NCI-H1417 (cell line): ENCODE results near the gene LIPG.
A peak's percentile ranks its signal among the peaks of the same experiment; 100 is the strongest.
"Not testable (repeated sequence)": the region's sequence is repeated elsewhere in the genome, so short reads cannot be mapped to it uniquely, and the experiment has no call there.

Experiments used
- DNase-seq, 3 experiments: peaks; one replicate each; lab custom pipeline; 2025; lab: John Stamatoyannopoulos, UW

The LIPG gene

GRCh38 chr18:49573835-49574234 lies 12.0 kb downstream of the LIPG start:
- no peak for DNase-seq

GRCh38 chr18:49579041-49579440 lies 17.2 kb downstream of the LIPG start:
- DNase-seq = not testable (repeated sequence)

DNA sequence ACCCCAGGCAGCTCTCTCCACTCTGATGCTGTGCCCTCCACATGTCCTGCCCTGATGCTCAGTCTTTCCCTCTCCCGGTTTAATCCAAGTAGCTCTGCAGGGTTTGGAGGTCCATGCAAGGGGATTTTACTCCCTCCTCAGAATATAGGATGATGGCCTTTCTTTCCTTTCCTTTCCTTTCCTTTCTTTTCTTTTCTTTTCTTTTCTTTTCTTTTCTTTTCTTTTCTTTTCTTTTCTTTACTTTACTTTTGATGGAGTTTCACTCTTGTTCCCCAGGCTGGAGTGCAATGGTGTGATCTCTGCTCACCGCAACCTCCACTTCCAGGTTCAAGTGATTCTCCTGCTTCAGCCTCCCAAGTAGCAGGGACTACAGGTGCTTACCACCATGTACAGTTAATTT lies 17.7 kb downstream of the LIPG start:
- not testable (repeated sequence) for DNase-seq

- DNase-seq = no peak
Observed at GRCh38 chr18:49580279-49580678, 18.4 kb downstream of the LIPG start.

DNA sequence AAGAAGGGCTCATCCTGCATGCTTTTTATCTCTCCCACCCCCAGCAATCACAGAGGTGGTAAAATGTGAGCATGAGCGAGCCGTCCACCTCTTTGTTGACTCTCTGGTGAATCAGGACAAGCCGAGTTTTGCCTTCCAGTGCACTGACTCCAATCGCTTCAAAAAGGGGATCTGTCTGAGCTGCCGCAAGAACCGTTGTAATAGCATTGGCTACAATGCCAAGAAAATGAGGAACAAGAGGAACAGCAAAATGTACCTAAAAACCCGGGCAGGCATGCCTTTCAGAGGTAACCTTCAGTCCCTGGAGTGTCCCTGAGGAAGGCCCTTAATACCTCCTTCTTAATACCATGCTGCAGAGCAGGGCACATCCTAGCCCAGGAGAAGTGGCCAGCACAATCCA lies 19.5 kb downstream of the LIPG start:
- DNase-seq = no peak

GRCh38 chr18:49582579-49582978 lies 20.7 kb downstream of the LIPG start:
- DNase-seq = no peak

- no peak for DNase-seq
Observed at GRCh38 chr18:49584394-49584793, 22.5 kb downstream of the LIPG start.

GRCh38 chr18:49584951-49585350 lies 23.1 kb downstream of the LIPG start:
- not testable (repeated sequence) for DNase-seq

GRCh38 chr18:49585781-49586663 lies 24.2 kb downstream of the LIPG start:
- peak in 1 of 3 experiments; percentile 15 for DNase-seq

GRCh38 chr18:49588171-49588570 lies 26.3 kb downstream of the LIPG start:
- DNase-seq = no peak

- peak in 1 of 3 experiments; percentile 29 for DNase-seq
Observed at GRCh38 chr18:49588971-49589370, 27.1 kb downstream of the LIPG start.

- DNase-seq = no peak
Observed at GRCh38 chr18:49590608-49591007, 28.8 kb downstream of the LIPG start.

DNA sequence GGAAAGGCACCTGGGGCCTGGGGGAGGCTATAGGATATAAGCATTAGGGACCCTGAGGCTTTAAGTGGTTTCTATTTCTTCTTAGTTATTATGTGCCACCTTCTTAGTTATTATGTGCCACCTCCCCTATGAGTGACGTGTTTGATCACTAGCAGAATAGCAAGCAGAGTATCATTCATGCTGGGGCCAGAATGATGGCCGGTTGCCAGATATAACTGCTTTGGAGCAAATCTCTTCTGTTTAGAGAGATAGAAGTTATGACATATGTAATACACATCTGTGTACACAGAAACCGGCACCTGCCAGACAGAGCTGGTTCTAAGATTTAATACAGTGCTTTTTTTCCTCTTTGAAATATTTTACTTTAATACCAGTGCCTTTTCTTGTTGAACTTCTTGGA lies 29.4 kb downstream of the LIPG start:
- DNase-seq = peak in 2 of 3 experiments; percentile 25 to 73

DNA sequence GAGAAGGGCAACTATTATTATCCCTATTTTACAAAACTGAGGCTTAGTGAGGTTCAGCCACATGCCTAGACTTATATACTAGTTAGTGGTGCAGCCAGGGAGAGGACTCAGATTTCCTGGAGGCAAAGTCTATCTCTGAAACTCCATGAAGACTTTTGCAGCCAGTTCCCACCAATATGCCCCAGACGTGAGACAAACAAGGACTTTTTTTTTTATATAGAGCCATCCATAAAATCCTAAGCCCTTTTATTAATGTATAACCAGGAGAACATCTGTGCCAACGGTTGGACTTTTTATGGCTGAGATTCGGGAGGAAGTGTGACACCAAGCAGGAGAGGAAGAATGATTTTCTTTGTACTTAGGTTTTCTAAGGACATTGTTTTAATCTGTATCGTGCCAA lies 29.9 kb downstream of the LIPG start:
- no peak for DNase-seq

GRCh38 chr18:49596687-49597086 lies 34.8 kb downstream of the LIPG start:
- peak in 1 of 3 experiments; percentile 54 for DNase-seq

DNA sequence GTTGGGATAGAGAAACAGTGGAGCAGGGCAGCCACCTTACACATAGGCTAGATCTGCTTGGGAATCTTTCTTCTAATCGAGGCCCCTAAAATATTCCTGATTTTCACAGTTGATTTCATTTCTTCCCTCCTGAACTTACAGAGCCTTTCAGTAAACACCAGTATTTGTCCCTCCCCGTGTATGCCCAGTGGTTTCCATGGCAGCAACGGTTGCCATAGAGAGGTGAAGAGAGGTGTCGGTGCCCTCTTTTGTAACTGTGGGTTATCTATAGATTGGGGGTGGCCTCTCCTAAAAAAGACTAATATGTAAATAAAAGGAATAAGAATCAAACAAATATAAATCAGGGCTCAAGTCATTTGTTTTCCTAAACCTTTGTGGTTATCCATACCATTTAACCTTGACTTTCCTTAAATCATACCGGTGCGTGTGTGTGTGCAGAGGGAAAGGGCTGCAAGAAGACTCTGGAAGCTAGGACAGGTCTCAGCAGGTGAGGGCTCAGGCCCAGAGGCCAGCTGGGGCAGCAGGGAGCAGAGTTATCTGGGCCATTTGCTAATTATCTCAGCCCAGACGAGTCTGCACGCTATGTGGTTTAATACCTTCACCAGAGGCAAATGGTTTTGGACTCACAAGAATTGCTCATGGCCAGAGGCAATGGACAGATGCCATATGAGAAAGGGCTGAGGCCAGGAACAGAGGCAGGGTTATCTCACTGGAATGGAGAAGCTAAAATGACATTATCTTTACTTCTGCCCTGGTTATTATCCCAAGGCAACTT lies 35.5 kb downstream of the LIPG start:
- DNase-seq = peak; percentile 11 to 96 (median 86)

GRCh38 chr18:49601211-49601610 lies 39.4 kb downstream of the LIPG start:
- DNase-seq = no peak

- no peak for DNase-seq
Observed at GRCh38 chr18:49608366-49609255, 46.8 kb downstream of the LIPG start.

- no peak for DNase-seq
Observed at GRCh38 chr18:49609256-49610021, 47.6 kb downstream of the LIPG start.

DNA sequence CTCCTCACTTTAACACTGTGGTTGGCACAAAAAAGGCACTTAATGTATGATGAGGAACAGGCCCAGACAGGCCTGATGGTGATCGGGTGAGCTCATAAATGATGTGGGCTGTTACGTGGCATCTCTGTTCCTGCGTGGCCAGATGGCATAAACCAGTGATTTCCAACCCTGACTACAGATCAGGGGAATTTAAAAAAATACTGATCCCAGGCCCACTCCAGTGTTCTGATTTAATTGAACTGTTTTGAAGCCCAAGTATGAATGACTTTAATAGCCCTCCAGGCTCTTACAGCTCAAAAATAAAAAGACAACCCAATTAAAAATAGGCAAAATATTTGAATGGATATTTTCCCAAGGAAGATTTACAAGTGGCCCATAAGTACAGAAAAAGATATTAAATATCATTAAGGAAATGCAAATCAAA lies 48.2 kb downstream of the LIPG start:
- peak in 2 of 3 experiments; percentile 33 to 51 for DNase-seq

- DNase-seq = no peak
Observed at GRCh38 chr18:49611316-49611715, 49.5 kb downstream of the LIPG start.
